Measurements from ENCODE around the gene CRYGD. TPM values are rescaled to one million over a fixed set of nuclear protein-coding genes. Genes with fewer than 3 reads are reported as not detected.
"Not testable (repeated sequence)": the region's sequence is repeated elsewhere in the genome, so short reads cannot be mapped to it uniquely, and the experiment has no call there.

Gene CRYGD
- not detected for total RNA-seq

DNA sequence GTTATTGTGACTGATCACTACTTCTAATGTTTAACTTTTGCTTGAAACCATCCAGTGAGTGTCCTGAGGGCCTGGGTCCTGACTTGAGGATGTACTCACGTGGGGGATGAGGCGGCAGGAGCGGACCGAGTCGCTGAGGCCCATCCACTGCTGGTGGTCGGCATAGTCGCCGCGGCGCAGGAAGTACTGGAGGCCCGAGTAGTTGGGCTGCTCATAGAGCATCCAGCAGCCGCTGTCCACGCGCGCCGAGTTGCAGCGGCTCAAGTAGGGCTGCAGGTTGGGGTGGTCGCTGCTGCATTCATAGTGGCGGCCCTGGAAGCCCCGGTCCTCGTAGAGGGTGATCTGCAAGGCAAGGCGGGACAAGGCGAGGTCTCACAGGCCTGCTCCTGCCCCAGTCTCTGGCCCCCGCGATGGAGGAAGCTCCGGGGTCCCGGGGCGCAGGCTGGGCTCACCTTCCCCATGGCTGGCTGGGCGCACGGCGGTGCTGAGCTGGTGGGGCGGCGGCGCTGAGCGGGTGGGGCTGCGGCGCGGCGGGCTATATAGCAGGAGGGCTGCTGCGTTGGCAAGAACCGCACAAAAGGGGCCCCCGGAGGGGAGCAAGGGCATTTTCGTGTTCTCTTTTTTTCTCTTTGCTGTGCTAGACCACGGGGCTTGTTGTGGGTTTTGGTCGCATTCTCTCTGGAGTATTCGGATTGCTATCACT lies at the start of gene CRYGD:
CRYGD (minus strand) TSS at position 512 of the 703 bp plus-strand sequence; CDS start at position 461, 51 bp downstream.
- POLR2A ChIA-PET, CTCF ChIA-PET: not testable (repeated sequence)

DNA sequence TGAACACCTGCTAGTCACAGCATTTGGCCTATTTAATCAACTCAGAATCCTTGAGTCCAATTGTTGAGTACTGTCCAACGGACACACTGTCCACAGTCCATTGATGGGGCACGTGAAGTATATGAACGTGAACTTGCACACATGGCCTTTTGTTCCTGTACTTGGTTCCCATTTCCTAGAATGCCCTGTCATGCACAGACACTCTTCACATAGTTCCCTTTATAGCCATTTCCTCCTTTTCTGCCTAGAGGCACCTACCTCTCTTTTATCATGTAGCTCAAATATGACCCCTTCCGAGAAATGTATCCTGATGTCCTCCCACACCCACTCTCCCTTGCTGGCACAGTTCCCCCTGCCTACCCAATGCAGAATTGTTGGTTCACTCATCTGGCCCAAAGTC lies 47.8 kb upstream of the CRYGD start:
- POLR2A ChIA-PET = no interaction called here
- CTCF ChIA-PET = no interaction called here

GRCh38 chr2:208164951-208165755 lies 40.8 kb upstream of the CRYGD start:
- POLR2A ChIA-PET = no interaction called here

DNA sequence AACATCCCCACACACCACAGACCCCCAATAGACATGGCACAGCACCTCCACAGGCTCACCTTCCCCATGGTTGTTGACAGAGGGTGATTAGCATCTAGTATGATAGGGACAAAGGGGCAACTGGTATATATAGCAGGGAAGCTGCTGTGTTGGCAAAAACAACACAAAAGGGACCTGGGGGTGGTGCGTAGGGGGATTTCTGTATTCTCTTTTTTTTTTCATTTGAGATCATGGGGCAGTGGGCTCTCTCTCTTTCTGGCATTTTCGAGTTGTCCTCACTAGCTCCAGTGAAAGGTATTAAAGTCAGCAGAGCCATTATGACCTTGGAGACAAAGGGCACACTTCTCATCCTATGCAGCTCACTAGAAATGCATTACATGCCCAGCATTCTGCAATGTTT lies 39.2 kb upstream of the CRYGD start, which contains the start of gene CRYGA:
CRYGA (minus strand) TSS at position 101 of the 400 bp plus-strand sequence; CDS start at position 68, 33 bp downstream.
- ChIA-PET POLR2A (no interaction called here), CTCF (no interaction called here)

More at GRCh38 chr2:208164951-208165755, 40.8 kb upstream of the CRYGD start:
- CTCF ChIA-PET = interaction anchor here (0.7 kb wide), 1 partner anchor 11 kb away, joined by 3 read pairs; no protein-coding TSS in a partner anchor

DNA sequence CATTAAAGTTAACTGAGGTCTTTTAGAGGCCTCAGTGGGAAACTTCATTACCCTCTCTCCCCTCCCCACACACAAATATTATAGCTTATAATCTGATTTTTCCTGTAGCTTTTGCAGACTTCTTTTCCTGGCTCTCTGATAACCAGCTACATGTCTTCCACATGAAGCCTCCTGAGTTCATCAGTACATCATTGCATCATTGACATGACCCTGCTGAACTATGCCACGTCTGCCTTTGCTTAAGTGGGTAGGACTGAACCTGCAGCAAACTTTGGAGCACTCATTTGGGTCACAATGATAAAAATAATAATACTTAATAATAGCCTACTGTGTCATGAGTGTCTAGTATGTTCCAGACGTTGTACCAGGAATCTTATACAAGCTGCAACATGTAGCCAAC lies 32.1 kb upstream of the CRYGD start:
- POLR2A ChIA-PET = no interaction called here
- CTCF ChIA-PET = no interaction called here

- CTCF ChIA-PET = interaction anchor here (1.0 kb wide), 1 partner anchor 20 kb away, joined by 3 read pairs; no protein-coding TSS in a partner anchor
- POLR2A ChIA-PET = no interaction called here
Measured at GRCh38 chr2:208153156-208153555, 28.8 kb upstream of the CRYGD start.

GRCh38 chr2:208150956-208151355 lies 26.6 kb upstream of the CRYGD start:
- POLR2A ChIA-PET = no interaction called here
- CTCF ChIA-PET = no interaction called here

GRCh38 chr2:208150094-208150493 lies 25.8 kb upstream of the CRYGD start:
- ChIA-PET CTCF (no interaction called here), POLR2A (no interaction called here)

DNA sequence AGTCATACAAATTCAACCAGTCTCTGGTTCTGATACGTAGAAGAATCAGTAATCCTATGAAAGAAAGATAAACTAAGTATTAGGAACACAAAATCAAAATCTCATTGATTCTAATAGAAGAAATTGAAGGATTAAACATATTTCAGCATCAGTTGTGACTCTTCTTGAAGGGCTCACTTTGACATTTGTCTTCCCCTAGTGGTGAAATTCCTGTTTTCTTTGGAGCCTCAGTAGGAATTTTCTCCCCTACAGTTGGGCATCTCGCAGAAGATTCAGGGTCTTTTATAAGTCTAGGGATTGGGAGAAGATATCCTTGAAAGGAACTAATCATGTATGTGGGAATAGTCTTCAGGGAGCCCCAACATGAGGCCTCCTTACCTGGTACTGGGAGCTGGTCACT lies 24.5 kb upstream of the CRYGD start:
- CTCF ChIA-PET = no interaction called here
- POLR2A ChIA-PET = no interaction called here

DNA sequence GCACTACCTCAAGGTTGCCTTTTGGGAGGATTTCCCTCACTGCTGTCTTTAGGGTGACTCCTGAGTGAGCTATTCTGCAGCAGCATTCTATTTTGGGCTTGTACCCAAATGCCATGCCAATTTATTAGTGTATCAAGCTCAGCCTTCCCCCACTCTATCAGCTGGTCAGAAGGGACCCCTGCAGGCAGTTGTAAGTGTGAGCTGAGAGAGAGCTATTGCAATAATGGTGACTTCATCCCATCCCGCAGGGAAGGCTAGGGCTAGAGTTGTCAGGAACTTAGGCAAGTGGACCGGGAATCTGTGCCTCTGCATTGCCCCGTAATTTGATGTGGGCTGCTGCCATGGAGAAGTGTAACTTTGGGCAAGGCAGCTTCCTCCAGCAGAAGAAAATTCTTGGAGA lies 23.4 kb upstream of the CRYGD start:
- ChIA-PET POLR2A (no interaction called here), CTCF (no interaction called here)

- CTCF ChIA-PET = no interaction called here
Measured at GRCh38 chr2:208147008-208147407, 22.7 kb upstream of the CRYGD start.

GRCh38 chr2:208146006-208146405 lies 21.7 kb upstream of the CRYGD start, which contains the start of gene CRYGB:
Gene CRYGB, minus strand, starts transcription at chr2:208146158. Its CDS starts 38 bp downstream, at chr2:208146120.
- POLR2A ChIA-PET = no interaction called here
- CTCF ChIA-PET = no interaction called here

More at GRCh38 chr2:208147008-208147407, 22.7 kb upstream of the CRYGD start:
- POLR2A ChIA-PET = no interaction called here

DNA sequence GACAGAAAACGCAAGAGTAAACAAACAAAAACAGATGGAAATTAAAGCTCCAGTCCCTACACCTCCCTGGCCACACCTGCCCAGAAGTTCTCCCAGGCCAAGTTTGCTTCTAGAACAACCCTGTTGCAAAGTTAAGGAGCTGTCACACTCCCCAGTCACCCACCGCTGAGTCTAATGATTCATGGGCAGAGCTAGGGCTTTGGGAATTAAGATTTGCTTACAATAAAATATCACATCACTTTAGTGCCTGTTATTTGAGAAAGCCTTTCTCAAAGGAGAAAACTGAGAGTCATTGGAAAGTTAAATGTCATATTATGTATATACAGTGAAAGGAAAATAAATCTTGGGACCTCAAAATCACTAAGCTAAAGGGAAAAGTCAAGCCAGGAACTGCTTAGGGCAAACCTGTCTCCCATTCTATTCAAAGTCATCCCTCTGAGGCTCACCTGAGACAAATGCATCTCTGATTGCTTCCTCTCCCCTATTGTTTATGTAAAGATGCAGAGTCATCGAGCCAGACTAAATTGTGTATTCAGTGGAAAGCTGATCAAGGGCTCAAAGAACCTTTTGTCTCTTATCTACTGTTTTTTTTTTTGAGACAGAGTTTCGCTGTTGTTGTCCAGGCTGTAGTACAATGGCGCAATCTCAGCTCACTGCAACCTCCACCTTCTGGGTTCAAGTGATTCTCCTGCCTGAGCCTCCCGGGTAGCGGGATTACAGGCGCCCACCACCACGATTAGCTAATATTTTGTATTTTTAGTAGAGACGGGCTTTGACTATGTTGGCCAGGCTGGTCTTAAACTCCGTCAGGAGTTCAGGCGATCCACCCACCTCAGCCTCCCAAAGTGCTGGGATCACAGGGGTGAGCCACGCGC lies 18.8 kb upstream of the CRYGD start:
- POLR2A ChIA-PET = no interaction called here
- CTCF ChIA-PET = interaction anchor here (1.3 kb wide), 1 partner anchor 65 kb away, joined by 6 read pairs; no protein-coding TSS in a partner anchor

DNA sequence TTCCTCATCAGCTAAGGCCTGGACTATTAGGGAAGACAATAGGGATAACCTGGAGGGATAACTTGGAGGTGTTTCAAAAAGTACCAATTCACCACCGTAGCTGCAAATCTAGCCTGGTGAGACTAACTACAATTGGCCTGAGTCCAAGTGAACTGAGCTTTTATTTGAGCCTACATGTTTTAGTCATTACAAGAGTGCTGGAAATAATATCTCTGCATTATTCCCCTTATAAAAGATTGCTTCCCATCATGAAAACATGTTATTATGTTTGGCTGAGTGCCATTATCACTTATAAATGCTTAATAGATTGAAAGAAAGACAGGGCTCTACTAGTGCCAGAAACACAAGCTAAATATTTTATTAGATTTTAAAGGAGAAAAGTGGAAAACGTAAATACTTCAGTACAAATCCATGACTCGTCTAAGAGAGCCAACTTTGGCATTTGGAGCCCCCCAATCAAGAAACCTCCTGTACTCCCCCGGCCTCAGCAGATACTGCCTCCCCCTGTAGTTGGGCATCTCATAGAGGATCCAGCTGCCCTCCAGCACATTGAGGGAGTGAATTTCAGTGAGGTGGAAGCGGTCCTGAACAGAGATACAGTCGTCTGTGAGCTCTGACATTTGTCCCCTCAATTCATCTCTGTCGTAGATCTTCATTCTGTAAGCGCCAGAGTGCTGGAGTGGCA lies 18.1 kb upstream of the CRYGD start:
- POLR2A ChIA-PET = no interaction called here

GRCh38 chr2:208139447-208139846 lies 15.1 kb upstream of the CRYGD start:
- CTCF ChIA-PET = no interaction called here
- POLR2A ChIA-PET = no interaction called here

More for the DNA sequence above, 18.1 kb upstream of the CRYGD start:
- CTCF ChIA-PET = no interaction called here

- CTCF ChIA-PET = interaction anchor here (0.7 kb wide), 1 partner anchor 16 kb away, joined by 3 read pairs; no protein-coding TSS in a partner anchor
- POLR2A ChIA-PET = not testable (repeated sequence)
Measured at GRCh38 chr2:208138334-208138733, 14.0 kb upstream of the CRYGD start.

DNA sequence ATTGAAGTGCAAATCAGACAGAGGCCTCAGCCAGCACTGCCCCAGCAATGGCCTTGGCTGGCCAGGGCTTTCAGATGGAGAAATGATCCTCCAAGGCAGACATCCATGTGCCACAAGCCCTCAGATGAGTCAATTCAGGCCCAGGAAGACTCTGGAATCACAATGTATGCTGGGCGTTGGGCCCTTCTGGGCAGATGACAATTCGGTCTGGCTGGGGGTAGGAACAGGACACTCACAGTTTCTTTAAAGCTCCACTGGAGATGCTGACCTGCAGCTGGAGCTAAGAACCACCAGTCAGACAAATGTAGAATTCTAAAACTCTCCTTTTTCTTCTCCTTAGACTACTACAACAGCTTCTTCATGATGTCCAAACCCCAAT lies 12.4 kb upstream of the CRYGD start:
- CTCF ChIA-PET = no interaction called here
- POLR2A ChIA-PET = no interaction called here

DNA sequence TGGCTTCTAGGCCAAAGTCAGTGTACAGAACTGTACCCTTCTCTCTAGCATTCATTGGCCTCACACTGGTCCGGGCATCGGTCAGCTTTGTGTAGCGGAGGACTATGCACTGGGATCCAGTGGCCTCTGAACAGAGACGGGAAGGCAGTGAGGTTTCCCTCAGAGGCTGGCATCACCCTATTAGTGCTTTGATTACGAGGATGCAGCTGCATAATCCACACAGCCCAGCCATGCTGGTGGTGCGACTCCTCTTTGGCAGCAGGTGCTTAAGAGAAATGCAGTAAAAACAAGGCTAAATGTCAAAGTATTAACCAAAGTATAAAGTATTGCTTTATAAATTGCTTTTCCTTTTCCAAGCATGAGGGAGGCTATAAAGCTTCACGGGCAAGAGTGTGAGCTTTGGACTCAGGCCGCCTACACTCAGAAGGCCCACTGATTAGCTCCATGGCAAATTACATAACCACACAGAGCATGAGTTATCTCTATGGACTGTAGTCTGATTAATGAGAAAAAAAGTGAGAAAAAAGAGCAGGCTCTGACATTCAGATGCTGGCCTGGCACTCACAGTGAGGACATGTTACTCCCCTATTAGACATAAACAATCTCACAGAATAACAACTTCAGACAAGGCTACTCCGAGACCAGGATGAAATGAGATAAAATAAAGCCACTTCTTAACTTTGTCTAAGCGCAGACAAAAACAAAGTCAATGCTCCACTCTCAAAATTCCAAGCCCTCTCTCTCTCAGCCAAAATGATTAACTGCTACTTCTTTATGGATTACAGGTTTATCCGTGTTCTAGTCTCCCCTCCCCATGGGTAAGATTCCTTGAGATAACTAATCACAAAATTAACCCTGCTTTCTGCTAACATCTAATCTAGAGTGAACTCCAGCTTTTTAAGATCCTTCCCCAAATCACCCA lies 11.7 kb upstream of the CRYGD start:
- ChIA-PET POLR2A (no interaction called here), CTCF (no interaction called here)
